GM12865 (cell line): ENCODE measurements around the gene PRAC1.

Source experiments
- DNase-seq: peaks from one replicate; pipeline ENCODE4 v3.0.0; 2010; ENCODE audit warnings: low read depth
- H3K4me3 ChIP-seq: 2 replicates; pipeline ENCODE4 v1.5.1; 2011; ENCODE audit warnings: mild to moderate bottlenecking, low read depth, low read length, control low read depth
- TF ChIP-seq, protein P1 (sequence below): IDR thresholded peaks from 2 replicates; pipeline ENCODE4 v1.5.1; 2011; ENCODE audit warnings: low read length, control low read depth, low read depth, inconsistent platforms; ENCODE audit not compliant: insufficient read depth; ENCODE audit errors: missing control alignments

Gene PRAC1

DNA sequence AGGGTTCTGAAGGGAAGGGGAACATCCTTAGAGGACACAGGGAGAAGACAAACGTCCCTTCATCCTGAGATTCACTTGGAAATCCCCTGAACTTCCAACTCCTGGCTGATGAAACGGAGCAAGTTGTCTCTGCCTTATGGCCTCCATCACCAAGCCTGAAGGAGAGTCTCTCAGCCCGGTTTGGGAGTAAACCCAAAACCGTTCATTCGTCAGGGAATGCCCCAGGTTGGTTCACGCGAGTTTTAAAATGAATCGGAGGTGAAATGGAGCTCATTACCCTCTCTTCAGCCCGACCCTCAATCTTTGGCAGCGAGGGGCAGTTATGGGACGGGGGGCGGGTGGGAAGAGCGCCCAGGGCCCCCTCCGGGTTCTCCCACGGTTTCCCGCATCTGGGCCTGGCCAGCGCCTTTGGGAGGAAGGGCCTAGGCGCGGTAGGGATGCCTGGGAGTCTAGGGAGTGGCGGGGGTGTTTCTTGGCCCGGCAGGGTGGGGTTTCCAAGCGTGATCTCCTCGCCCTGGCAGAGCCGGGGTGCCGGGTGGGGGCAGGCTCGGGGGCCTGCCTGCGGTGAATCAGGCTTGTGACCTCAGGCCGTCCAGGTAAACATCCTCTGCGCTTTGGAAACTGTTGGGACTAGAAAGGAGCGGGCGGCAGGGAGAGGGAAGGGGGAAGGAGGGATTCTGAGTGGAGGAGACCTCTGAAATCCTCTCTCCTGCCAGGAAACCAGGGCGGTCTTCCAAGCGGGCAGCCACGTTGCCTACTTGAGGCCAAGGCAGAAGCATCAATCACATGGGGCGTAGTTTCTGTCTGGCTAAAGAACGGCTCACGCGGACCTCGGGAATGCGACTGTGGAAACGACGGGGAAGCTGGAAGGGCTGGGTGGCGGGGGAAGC is 30.3 kb upstream of the PRAC1 start:
- no peak for DNase-seq
- TF ChIP-seq, protein P1, sequence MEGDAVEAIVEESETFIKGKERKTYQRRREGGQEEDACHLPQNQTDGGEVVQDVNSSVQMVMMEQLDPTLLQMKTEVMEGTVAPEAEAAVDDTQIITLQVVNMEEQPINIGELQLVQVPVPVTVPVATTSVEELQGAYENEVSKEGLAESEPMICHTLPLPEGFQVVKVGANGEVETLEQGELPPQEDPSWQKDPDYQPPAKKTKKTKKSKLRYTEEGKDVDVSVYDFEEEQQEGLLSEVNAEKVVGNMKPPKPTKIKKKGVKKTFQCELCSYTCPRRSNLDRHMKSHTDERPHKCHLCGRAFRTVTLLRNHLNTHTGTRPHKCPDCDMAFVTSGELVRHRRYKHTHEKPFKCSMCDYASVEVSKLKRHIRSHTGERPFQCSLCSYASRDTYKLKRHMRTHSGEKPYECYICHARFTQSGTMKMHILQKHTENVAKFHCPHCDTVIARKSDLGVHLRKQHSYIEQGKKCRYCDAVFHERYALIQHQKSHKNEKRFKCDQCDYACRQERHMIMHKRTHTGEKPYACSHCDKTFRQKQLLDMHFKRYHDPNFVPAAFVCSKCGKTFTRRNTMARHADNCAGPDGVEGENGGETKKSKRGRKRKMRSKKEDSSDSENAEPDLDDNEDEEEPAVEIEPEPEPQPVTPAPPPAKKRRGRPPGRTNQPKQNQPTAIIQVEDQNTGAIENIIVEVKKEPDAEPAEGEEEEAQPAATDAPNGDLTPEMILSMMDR, result no peak
- no peak overlapping the region for H3K4me3 ChIP-seq

DNA sequence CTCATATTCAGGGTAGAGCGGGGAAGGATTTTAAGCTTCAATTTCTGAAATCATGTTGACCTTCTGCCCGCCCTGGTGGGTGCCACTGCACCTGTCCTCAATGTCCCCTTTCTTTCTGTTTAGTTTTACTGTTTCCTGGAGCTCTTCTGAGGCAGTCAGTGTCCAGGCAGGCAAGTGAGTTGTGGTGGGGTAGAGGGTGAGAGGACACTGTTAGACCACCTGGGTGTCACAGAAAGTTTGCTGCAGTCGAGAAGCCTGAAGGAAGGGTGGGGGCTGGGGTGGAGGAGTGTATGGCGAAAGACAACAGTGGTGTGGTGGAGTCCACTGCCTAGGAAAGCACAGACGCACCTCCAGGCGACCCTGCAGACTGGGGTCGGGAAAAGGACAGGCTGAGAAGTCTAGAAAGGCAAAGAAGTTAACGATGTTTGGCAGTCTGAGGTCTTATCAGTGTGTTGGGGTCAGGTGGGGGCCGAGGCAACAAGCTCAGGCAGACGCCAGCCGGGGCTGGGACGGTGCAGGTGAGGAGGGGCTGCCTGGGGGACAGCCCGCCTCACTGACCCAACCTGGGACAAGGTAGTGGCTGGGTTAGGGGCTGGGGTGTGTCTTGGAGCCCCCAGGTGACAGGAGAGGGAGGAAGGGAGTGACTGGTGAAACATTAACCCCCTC is 29.5 kb upstream of the PRAC1 start:
- TF ChIP-seq, protein P1, result no peak
- DNase-seq, result no peak
- H3K4me3 ChIP-seq, result no peak overlapping the region

DNA sequence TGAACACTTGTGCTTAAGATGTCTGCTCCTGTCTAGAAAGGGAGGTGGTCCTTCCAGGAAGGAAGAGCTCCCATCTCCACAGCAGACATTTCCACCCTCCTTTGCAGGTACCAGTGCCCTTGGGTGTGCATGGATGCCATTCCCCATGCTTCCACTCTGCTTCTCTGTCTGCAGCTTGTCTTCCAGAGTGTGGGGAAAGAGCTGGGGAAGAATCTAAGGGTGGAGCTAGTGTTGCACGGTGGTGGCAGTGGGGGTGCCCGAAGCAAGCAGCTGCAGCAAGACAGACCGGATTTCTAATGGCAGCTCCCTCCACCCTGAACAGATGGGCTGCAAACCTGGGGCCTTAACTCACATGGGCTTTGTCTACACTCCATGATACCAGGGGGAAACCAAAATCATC is 28.9 kb upstream of the PRAC1 start:
- TF ChIP-seq, protein P1, result no peak
- no peak for DNase-seq
- no peak overlapping the region for H3K4me3 ChIP-seq

DNA sequence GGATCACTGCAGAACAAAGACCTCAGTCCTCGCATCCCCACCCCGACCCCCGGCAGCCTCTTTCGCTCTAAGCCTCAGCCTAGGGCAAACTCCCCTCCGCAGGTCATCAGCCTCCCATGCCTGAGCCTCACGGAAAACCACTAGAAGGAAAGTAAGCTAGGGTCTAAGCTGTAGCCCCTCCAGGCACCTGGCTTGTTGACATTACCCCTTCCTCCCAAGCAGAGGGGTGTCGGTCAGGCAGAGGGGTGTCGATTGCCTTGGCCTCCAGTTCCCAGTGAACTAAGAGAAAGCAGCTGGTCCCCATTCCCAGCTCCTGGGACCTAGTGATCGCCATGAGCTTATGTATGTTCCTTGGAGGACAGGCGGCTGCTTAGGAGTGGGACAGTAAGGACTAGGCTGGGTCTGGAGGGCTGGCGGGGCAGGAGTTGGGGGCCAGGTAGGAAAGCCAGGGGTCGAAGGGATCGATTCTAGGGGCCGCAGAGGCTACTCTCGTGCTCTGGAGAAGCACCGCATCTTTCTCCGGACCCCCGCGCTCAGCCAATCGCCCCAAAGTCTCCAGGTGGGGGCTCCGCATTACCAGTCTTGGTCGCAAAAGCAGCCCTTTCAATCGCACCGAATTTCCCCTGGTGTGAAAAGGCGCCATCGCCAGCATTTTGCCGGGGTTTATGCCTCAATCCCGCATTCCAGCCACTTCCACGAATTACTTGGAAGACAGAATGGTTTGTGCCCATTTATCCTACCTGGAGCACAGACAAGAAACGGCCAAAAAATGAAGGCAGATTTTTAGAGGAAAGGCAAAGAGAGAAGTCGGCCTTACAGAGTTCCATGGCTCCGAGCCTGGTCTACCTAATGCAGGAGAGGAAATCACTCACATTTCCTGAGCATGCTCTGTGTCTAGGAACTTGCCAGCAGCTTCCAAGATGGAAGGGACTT is 27.6 kb upstream of the PRAC1 start:
- DNase-seq, result no peak
- H3K4me3 ChIP-seq, result no peak overlapping the region
- TF ChIP-seq, protein P1, result no peak

DNA sequence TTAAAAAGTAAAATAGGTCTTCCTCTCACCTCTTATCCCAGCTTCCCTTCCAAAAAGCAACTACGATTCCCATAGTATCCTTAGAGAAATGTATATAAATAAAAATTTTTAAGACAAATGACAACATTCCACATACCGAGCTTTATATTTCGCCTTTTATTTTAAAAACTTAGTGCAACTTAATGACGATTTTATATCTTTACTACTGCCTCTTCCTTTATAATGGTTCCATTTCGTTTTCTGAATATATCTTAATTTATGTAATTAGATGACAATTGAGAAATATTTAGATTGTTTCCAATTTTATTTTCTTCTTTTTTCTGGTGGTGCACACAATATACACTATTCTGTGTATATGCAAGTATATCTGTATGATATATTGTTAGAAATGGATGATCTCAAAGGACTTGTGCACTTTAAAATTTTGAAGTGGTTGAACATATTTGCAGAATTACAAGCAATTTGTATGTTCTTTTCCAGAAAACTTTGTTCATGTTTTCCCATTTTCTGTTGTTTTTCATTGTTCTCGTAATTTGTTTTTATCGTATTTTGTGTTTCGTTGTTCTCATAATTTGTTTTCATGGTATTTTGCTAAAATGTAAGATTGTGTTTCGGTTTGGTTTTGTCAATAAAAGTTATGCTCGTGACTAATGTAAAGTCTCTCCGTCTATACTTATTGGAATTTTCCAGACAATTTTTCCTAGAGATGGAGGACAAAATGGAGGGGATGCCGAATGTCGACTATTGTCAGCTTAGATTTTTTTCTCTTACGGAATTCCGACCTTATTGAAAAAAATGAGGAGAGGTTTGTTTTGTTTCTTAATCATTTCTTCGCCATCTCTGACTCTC is 26.6 kb upstream of the PRAC1 start:
- no peak for DNase-seq
- TF ChIP-seq, protein P1, result no peak
- no peak overlapping the region for H3K4me3 ChIP-seq
